MM.1S (cell line): ENCODE data around the gene TCHP.

Source experiments
- DNase-seq: peaks from one replicate; pipeline ENCODE4 v3.0.0-alpha.2; 2015
- H2AFZ ChIP-seq: fragments of 300-600 bp; sonication (generic); 2 replicates; pipeline ENCODE4 v1.6.0; 2016; ENCODE audit warnings: antibody characterized with exemption, low read length
- H3F3A ChIP-seq: fragments of 300-600 bp; sonication (generic); 2 replicates; pipeline ENCODE4 v1.6.1; 2016; ENCODE audit warnings: mild to moderate bottlenecking, antibody characterized with exemption, low read length, moderate library complexity, mixed read lengths; ENCODE audit not compliant: insufficient read depth
- H3K27ac ChIP-seq: fragments of 300-600 bp; sonication (generic); 2 replicates; pipeline ENCODE4 v1.5.1; 2016; ENCODE audit warnings: mild to moderate bottlenecking, low read length
- H3K27me3 ChIP-seq: fragments of 300-600 bp; sonication (generic); replicated peaks from 2 replicates; pipeline ENCODE4 v1.6.0; 2016; ENCODE audit warnings: low read length; ENCODE audit not compliant: insufficient read depth
- H3K36me3 ChIP-seq: fragments of 300-600 bp; sonication (generic); replicated peaks from 2 replicates; pipeline ENCODE4 v1.6.1; 2016; ENCODE audit warnings: mild to moderate bottlenecking, low read length, mixed read lengths; ENCODE audit not compliant: insufficient read depth
- H3K4me1 ChIP-seq: fragments of 300-600 bp; sonication (generic); 2 replicates; pipeline ENCODE4 v1.6.1; 2016; ENCODE audit warnings: low read length, mixed read lengths
- H3K4me2 ChIP-seq: fragments of 300-600 bp; sonication (generic); 2 replicates; pipeline ENCODE4 v1.6.0; 2016; ENCODE audit warnings: low read depth, low read length
- H3K4me3 ChIP-seq: fragments of 300-600 bp; sonication (generic); 2 replicates; pipeline ENCODE4 v1.5.1; 2016; ENCODE audit warnings: low read length, mixed read lengths
- H3K79me2 ChIP-seq: fragments of 300-600 bp; sonication (generic); 2 replicates; pipeline ENCODE4 v1.6.1; 2016; ENCODE audit warnings: mixed run types, low read length, mixed read lengths
- H3K9ac ChIP-seq: fragments of 300-600 bp; sonication (generic); 2 replicates; pipeline ENCODE4 v1.6.1; 2016; ENCODE audit warnings: low read length, mixed read lengths
- H3K9me2 ChIP-seq: fragments of 300-600 bp; sonication (generic); replicated peaks from 2 replicates; pipeline ENCODE4 v1.6.1; 2016; ENCODE audit warnings: mild to moderate bottlenecking, low read length, mixed read lengths; ENCODE audit not compliant: insufficient read depth
- H3K9me3 ChIP-seq: fragments of 300-600 bp; sonication (generic); replicated peaks from 2 replicates; pipeline ENCODE4 v1.6.1; 2016; ENCODE audit warnings: mild to moderate bottlenecking, low read length, mixed read lengths; ENCODE audit not compliant: insufficient read depth
- H4K20me1 ChIP-seq: fragments of 300-600 bp; sonication (generic); 2 replicates; pipeline ENCODE4 v1.6.1; 2016; ENCODE audit warnings: mild to moderate bottlenecking, low read length, moderate library complexity, mixed read lengths; ENCODE audit not compliant: insufficient read depth
- EZH2 ChIP-seq: fragments of 300-600 bp; sonication (generic); optimal IDR thresholded peaks from 2 replicates; pipeline ENCODE3; 2017; ENCODE audit warnings: low read depth, mild to moderate bottlenecking, antibody characterized with exemption, low read length, mixed read lengths
- EZH2phosphoT487 ChIP-seq: fragments of 300-600 bp; sonication (generic); IDR thresholded peaks from 2 replicates; pipeline ENCODE4 v1.6.1; 2018; ENCODE audit warnings: antibody characterized with exemption, low read length
- TF ChIP-seq, protein P1 (sequence below): fragments of 300-600 bp; sonication (generic); IDR thresholded peaks from 2 replicates; pipeline ENCODE4 v1.5.1; 2016; ENCODE audit warnings: antibody characterized with exemption, low read length, mixed read lengths

TCHP gene

DNA sequence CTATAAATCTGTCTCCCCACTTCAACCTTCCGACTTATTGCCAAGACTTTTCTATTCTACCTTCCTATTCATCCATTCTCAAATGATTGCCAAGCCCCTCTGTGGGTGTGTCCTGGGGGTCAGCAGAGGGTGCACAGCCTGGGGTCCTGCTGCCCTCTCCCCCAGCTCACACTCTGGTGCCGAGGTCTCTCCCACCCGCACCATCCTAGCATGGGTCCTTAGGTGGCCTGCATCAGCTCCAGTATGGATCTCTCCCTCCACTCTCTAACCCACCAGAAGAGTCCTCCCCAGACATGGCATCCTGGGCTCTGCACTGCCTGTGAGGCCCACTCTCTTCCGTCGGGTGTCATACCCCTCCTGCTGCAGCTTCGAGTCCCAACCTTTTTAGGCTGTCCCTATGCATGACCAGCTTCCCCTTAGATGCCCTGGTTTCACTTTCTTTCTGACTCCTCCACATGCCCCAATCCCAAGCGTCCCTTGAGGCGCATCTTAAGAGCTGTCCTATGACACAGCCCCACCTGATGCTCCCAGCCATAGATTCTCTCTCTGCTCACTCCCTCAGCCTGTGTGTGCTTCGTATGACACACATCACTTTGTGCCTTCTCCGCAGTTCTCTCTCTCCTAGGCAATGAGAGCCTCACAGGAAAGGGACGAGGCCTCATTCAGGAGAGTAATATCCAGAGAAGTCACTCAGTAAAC, 52.2 kb downstream of the TCHP start:
- Histone ChIP-seq H3F3A (no peaks in the 10 kb centered on the region), H3K27ac (no peak overlapping the region)

DNA sequence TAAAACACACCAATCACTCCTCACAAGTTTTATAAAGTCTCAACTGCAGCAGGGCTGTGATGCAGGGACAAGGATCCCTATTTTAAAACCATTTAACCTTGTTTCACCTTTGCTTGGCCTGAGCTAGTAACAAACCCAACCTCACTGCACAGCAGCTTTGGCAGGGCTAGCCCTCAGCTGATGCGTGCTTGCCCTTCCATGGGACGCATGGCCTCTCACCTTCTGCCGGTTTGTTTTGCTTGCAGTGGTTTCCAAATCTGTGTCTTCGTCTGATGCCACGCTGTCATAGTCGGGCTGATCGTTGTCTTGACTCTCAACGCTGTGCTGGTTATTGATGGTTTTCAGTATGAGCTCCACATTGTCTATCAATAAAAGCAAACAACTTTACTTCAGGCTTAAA, 52.8 kb downstream of the TCHP start:
- no peak for TF ChIP-seq EZH2
- no peak for TF ChIP-seq EZH2phosphoT487
- TF ChIP-seq, protein P1, sequence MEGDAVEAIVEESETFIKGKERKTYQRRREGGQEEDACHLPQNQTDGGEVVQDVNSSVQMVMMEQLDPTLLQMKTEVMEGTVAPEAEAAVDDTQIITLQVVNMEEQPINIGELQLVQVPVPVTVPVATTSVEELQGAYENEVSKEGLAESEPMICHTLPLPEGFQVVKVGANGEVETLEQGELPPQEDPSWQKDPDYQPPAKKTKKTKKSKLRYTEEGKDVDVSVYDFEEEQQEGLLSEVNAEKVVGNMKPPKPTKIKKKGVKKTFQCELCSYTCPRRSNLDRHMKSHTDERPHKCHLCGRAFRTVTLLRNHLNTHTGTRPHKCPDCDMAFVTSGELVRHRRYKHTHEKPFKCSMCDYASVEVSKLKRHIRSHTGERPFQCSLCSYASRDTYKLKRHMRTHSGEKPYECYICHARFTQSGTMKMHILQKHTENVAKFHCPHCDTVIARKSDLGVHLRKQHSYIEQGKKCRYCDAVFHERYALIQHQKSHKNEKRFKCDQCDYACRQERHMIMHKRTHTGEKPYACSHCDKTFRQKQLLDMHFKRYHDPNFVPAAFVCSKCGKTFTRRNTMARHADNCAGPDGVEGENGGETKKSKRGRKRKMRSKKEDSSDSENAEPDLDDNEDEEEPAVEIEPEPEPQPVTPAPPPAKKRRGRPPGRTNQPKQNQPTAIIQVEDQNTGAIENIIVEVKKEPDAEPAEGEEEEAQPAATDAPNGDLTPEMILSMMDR, result no peak
- Histone ChIP-seq H3K4me2 (no peak overlapping the region), H3K4me1 (no peaks in the 10 kb centered on the region), H3K79me2 (no peaks in the 10 kb centered on the region), H3K4me3 (no peak overlapping the region), H3K9ac (no peak overlapping the region), H3K9me2 (no peaks in the 10 kb centered on the region), H3K27me3 (no peaks in the 10 kb centered on the region), H3K27ac (no peak overlapping the region), H2AFZ (no peak overlapping the region), H3K9me3 (no peaks in the 10 kb centered on the region), H3F3A (no peaks in the 10 kb centered on the region), H4K20me1 (no peaks in the 10 kb centered on the region), H3K36me3 (no peaks in the 10 kb centered on the region)
- DNase-seq, result no peak

More for the DNA sequence above, 52.2 kb downstream of the TCHP start:
- no peak for DNase-seq
- Histone ChIP-seq H3K27me3 (no peaks in the 10 kb centered on the region), H3K9me2 (no peaks in the 10 kb centered on the region), H3K4me2 (no peak overlapping the region), H3K9ac (no peak overlapping the region), H2AFZ (no peak overlapping the region), H3K36me3 (no peaks in the 10 kb centered on the region), H3K79me2 (no peaks in the 10 kb centered on the region), H4K20me1 (no peaks in the 10 kb centered on the region), H3K9me3 (no peaks in the 10 kb centered on the region), H3K4me1 (no peaks in the 10 kb centered on the region), H3K4me3 (no peak overlapping the region)
- TF ChIP-seq EZH2phosphoT487, result no peak
- TF ChIP-seq, protein P1, result no peak
- no peak for TF ChIP-seq EZH2

DNA sequence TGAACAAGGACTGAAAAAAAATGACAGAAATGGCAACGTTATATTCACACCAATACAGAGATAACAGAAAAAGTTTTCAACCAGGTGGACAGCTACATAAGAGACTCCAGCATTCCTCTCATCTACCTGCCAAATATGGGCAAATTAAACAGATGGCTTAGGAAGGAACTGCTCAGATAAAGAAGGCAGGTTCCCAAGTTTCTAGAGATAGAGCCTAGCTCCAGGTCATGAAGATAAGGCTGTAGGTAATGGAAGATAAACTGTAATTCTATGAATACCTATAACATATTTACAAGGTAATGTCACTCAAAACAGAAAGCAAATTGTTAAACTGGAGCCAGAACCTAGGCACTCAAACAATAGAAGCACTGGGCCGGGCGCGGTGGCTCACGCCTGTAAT, 53.6 kb downstream of the TCHP start:
- no peak overlapping the region for H3K4me3 ChIP-seq
- no peak overlapping the region for H2AFZ ChIP-seq
- H3F3A ChIP-seq, result no peaks in the 10 kb centered on the region
- TF ChIP-seq, protein P1, result no peak
- TF ChIP-seq EZH2, result no peak
- no peak for TF ChIP-seq EZH2phosphoT487
- H3K9me2 ChIP-seq, result no peaks in the 10 kb centered on the region
- H3K79me2 ChIP-seq, result no peaks in the 10 kb centered on the region
- H3K9me3 ChIP-seq, result no peaks in the 10 kb centered on the region
- H4K20me1 ChIP-seq, result no peaks in the 10 kb centered on the region
- H3K4me1 ChIP-seq, result no peaks in the 10 kb centered on the region
- H3K27me3 ChIP-seq, result no peaks in the 10 kb centered on the region
- no peak overlapping the region for H3K4me2 ChIP-seq
- no peak overlapping the region for H3K9ac ChIP-seq
- DNase-seq, result no peak
- H3K27ac ChIP-seq, result no peak overlapping the region
- no peaks in the 10 kb centered on the region for H3K36me3 ChIP-seq
